Astrocyte of the cerebellum (primary cell): ENCODE data around the gene METTL24.

Experiments used
- DNase-seq: peaks from one replicate; pipeline ENCODE4 v3.0.0-alpha.2; 2011; ENCODE audit warnings: low read depth
- H3K4me3 ChIP-seq: 2 replicates; pipeline ENCODE4 v1.5.1; 2011; ENCODE audit warnings: mild to moderate bottlenecking, low read depth, low read length, moderate library complexity
- in situ Hi-C: cut with HindIII; loops from 2 replicates; pipeline ENCODE4 v1.10.0; 2017; ENCODE audit warnings: low sequenced_read_pairs
- TF ChIP-seq, protein P1 (sequence below): IDR thresholded peaks from 2 replicates; pipeline ENCODE4 v1.5.1; 2012; ENCODE audit warnings: low read length, low read depth, moderate library complexity, mild to moderate bottlenecking; ENCODE audit errors: missing control alignments

Gene METTL24

DNA sequence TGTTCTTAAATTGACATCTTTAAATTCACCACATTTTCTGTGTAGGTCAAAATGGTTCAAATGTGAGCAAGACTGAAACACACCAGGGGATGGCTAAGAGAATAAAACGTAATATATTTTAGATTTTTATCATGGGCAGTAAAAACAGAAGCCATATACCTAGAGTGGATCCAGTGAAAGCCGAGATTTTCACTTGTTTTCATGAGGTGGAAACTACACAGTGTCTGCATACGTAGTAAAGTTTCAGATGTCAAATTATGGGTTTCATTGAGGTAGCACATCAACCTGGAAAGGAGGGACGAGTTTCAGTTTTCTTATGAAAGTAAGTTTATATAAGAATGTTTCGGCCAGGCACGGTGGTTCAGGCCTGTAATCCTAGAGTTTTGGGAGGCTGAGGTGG is 25.9 kb downstream of the METTL24 start:
- no peak overlapping the region for H3K4me3 ChIP-seq
- DNase-seq: no peak
- in situ Hi-C loops: no loop called here
- TF ChIP-seq, protein P1, sequence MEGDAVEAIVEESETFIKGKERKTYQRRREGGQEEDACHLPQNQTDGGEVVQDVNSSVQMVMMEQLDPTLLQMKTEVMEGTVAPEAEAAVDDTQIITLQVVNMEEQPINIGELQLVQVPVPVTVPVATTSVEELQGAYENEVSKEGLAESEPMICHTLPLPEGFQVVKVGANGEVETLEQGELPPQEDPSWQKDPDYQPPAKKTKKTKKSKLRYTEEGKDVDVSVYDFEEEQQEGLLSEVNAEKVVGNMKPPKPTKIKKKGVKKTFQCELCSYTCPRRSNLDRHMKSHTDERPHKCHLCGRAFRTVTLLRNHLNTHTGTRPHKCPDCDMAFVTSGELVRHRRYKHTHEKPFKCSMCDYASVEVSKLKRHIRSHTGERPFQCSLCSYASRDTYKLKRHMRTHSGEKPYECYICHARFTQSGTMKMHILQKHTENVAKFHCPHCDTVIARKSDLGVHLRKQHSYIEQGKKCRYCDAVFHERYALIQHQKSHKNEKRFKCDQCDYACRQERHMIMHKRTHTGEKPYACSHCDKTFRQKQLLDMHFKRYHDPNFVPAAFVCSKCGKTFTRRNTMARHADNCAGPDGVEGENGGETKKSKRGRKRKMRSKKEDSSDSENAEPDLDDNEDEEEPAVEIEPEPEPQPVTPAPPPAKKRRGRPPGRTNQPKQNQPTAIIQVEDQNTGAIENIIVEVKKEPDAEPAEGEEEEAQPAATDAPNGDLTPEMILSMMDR: no peak

DNA sequence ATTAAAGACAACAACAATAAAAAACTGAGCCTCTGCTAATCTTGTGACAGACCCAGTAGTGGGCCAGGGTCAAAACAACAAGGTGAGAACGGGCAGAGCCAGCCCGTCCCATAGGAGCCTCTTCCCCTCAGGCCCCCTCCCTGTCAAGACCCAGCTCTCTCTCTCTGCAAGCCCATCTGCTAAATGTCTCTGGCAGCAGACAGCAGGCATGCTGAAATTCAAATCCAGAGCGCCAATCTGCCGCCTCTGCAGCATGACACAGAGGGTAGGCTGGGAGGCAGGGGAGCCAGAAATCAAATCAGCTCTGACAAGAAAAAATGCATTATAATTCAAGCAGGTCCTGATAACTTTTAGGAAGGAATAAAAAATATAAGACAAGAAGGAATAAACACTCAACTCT is 26.3 kb downstream of the METTL24 start:
- H3K4me3 ChIP-seq: no peak overlapping the region
- in situ Hi-C loops: no loop called here
- no peak for DNase-seq
- TF ChIP-seq, protein P1: no peak

DNA sequence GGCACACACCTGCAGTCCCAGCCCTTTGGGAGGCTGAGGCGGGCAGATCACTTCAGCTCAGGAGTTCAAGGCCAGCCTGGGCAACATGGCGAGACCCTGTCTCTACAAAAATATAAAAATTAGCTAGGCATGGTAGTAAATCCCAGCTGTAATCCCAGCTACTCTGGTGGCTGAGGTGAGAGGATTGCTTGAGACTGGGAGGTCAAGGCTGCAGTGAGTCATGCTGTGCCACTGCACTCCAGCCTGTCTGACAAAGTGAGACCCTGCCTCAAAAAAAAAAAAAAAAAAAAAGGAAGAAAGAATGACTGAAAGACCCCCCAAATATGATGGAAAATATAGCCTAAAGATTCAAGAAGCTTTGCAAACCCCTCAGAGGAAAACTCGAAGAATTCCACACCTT is 26.8 kb downstream of the METTL24 start:
- no peak overlapping the region for H3K4me3 ChIP-seq
- TF ChIP-seq, protein P1: no peak
- in situ Hi-C loops: no loop called here
- DNase-seq: no peak

DNA sequence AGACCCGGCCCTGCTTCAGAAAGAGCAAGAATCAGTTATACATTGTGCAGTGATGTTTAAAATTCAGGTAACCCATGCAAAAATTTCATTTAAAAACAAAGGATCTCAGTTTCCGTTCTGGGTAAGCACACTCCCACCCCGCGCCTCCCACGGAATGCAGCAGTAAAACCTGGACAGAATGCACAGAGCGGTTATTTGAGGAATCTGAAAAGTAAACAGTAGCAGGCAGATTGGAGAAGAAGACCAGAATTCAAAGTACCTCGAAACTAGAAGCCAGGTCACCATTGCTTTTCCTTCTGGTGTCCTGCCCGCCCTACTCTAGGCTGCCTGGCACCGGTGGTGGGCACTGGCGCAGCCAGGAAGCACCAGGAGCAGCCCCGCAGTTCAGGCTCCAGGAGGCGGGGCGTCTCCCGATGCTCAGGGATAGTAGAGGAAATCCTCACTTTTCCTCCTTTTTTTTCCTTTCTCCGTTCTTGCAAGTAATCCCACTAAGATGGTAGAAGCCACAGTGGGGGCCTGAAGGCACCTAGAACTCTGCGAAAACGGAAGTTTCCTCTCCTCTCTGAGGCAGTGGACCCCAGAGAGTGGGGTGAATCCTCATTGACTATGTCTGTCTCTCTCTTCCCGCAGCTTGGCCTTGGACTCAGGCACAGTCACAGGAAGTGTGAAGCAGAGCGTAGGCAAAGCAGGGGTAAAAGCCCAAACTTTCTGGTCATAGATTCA is 28.3 kb downstream of the METTL24 start:
- TF ChIP-seq, protein P1: no peak
- H3K4me3 ChIP-seq: no peak overlapping the region
- in situ Hi-C loops: no loop called here
- no peak for DNase-seq

DNA sequence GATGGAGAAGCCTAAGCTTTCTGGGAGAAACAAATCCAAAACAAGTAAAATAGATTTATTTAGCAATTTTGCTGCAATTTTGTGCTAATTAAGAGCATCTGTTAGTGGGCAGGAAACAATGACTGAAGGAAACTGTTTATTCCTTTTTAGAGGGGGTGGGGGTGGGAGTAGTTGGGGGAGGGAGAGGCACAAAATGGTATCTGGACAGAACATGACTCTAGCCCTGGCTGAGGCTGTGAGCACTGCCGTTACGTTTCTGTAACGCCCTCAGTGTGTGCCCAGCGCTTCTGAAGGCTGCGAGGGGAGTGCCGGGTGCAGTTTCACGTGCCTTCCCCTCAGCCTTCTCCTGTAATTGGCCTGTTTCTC is 28.8 kb downstream of the METTL24 start:
- no peak for DNase-seq
- TF ChIP-seq, protein P1: no peak
- in situ Hi-C loops: no loop called here
- no peak overlapping the region for H3K4me3 ChIP-seq

DNA sequence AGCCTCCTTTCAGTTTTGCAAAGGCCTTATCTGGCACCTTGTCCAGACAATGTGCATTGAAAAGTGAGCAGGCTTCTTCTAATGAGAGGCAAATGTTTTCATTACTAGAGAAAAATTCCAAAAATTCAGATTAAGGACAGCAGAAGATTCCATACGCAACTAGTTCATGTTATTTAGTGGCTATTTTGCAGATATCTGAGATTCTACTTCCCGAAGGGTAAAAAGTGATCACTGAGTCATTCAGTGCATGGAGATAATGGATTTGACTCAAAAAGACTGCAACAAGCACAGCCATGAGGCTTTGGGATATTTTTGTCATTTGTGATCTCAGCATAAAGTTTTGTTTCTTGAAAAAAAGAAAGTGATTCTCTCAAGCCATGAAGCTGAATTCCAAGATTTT is 29.9 kb downstream of the METTL24 start:
- H3K4me3 ChIP-seq: no peak overlapping the region
- TF ChIP-seq, protein P1: no peak
- no peak for DNase-seq
- in situ Hi-C loops: no loop called here
